Measurements from ENCODE around the gene ACAA1.
"Not testable (repeated sequence)": the region's sequence is repeated elsewhere in the genome, so short reads cannot be mapped to it uniquely, and the experiment has no call there.

ACAA1 gene

DNA sequence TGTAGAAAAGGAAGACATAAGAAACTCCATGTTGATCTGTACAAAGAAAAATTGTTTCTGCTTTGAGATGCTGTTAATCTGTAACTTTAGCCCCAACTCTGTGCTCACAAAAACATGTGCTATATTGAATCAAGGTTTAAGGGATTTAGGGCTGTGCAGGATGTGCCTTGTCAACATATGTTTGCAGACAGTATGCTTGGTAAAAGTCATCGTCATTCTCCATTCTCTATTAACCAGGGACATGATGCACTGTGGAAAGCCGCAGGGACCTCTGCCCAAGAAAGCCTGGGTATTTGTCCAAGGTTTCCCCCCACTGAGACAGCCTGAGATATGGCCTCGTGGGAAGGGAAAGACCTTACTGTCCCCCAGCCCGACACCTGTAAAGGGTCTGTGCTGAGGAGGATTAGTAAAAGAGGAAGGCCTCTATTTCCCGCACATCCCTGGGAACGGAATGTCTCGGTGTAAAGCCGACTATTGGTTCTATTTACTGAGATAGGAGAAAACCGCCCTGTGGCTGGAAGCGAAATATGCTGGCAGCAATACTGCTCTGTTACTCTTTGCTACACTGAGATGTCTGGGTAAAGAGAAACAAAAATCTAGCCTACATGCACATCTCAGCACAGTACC is 2.3 kb downstream of the ACAA1 start:
- H2AFZ ChIP-seq (ENCODE audit: low read length, unreplicated experiment); H3K27me3 ChIP-seq (ENCODE audit: insufficient read depth, low read length); H3K4me3 ChIP-seq (ENCODE audit: low read depth, low read length); H3K27ac ChIP-seq (ENCODE audit: low read depth, low read length): not testable (repeated sequence)
- Histone ChIP-seq H3K79me2 (ENCODE audit: control insufficient read depth, insufficient read depth, low read length, unreplicated experiment) (peaks cover 29% of the 10 kb centered on the region), H3K4me1 (ENCODE audit: control insufficient read depth, insufficient read depth, low read length, unreplicated experiment) (peaks cover 23% of the 10 kb centered on the region), H3K36me3 (ENCODE audit: insufficient read depth, low read length) (peaks cover 12% of the 10 kb centered on the region; the same call in 1 of the 2 replicates)

DNA sequence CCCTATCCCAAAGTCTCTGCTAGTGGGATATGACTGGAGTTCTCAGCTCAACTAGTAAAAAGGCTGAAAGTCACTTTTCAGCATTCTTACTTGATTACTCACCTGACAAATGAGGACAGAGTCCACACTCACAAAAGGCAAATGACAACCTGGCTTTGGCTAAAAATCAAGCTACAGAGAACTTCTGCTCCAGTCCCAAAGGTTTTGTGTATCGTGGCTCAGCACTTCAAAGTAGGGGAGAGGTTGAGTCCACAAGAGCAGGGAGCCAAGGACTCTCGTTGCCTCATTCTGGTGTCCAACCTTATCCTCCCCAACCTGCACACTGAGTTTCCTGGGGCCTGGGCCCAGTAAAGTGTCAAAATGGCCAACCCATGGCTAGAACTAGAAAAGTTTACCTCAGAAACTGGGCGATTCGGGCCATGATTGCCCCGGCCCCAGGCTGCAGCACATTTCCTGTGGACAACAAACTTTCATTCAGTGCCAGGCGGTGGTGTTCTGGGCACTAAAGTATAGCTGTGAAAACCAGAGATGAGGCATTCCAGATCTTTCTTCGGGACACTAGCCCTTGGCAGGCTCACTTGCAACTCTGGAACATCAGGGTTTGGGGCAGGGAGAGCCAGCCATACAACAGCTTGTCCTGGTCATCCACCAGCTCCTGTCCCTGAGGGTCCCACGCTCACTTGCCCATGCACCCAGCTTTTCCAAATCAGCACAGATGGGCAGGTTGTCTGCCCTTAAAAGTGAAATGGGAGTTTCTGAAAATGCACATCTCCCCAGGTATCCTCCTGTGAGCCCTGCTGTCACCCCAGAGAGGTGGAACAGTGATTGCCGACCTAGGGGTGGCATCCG is 3.1 kb downstream of the ACAA1 start:
- Histone ChIP-seq H3K4me1 (ENCODE audit: control insufficient read depth, insufficient read depth, low read length, unreplicated experiment) (peaks cover 21% of the 10 kb centered on the region), H3K27ac (ENCODE audit: low read depth, low read length) (no peak overlapping the region), H3K79me2 (ENCODE audit: control insufficient read depth, insufficient read depth, low read length, unreplicated experiment) (peaks cover 21% of the 10 kb centered on the region), H3K36me3 (ENCODE audit: insufficient read depth, low read length) (peaks cover 16% of the 10 kb centered on the region; the same call in 1 of the 2 replicates), H3K4me3 (ENCODE audit: low read depth, low read length) (no peak overlapping the region), H3K27me3 (ENCODE audit: insufficient read depth, low read length) (no peaks in the 10 kb centered on the region), H2AFZ (ENCODE audit: low read length, unreplicated experiment) (no peak overlapping the region)

DNA sequence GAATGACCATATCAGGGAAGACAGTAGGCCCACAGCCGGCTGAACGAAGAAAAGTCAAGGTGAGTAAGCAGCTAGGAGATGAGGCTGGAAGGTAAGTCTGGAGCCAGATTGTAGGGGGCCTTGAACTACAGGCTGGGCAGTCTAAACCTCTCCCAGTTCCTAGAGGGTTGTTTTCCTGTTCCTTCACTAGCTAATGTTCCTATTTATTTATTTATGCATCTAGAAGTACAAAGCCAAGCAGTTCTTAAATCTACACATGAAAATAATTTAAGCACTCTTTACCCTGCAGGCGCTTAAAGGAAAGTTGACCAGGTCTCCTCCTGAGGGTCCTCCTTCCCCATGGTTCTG is 3.7 kb downstream of the ACAA1 start:
- H3K4me1 ChIP-seq (ENCODE audit: control insufficient read depth, insufficient read depth, low read length, unreplicated experiment), result peaks cover 20% of the 10 kb centered on the region
- H3K27me3 ChIP-seq (ENCODE audit: insufficient read depth, low read length), result no peaks in the 10 kb centered on the region
- no peak overlapping the region for H3K27ac ChIP-seq (ENCODE audit: low read depth, low read length)
- H2AFZ ChIP-seq (ENCODE audit: low read length, unreplicated experiment), result no peak overlapping the region
- peaks cover 19% of the 10 kb centered on the region; the same call in 1 of the 2 replicates for H3K36me3 ChIP-seq (ENCODE audit: insufficient read depth, low read length)
- no peak overlapping the region for H3K4me3 ChIP-seq (ENCODE audit: low read depth, low read length)
- peaks cover 19% of the 10 kb centered on the region for H3K79me2 ChIP-seq (ENCODE audit: control insufficient read depth, insufficient read depth, low read length, unreplicated experiment)

DNA sequence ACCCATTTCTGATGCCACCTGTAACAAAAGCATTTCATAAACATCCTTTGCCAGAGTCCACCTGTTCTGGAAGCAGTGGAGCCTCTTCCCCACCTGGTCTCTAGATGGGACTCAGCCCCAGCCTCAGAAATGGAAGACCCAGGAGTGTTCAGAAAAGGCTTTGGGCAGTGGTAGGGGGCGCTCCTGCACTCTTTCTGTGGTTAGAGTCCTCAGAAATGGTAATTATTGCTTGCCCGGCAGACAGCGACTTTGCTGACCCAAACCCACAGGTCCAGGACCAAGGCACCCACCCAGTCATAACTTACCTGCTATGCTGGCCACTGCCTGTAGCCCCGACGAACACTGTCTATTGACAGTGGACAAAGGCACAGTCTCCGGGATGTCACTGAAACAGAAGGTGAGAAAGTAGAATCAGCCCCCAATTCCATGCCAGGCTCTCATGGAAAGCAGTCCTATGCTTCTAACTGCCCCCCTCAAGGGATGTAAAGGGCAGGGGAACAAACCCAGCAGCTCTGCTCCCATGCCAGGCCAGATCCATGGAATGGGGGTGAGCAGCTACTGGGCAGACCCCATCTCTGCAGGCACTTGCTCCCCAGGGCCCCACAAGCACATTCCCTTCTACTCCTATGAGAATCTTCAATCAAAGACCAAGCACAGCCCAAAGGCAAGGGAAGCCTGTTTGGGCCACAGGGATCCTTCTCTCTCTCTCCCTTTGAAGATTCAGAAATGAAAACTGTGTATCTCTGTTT is 5.1 kb downstream of the ACAA1 start:
- Histone ChIP-seq H2AFZ (ENCODE audit: low read length, unreplicated experiment) (no peak overlapping the region), H3K4me3 (ENCODE audit: low read depth, low read length) (no peak overlapping the region), H3K4me1 (ENCODE audit: control insufficient read depth, insufficient read depth, low read length, unreplicated experiment) (peaks cover 13% of the 10 kb centered on the region), H3K27ac (ENCODE audit: low read depth, low read length) (no peak overlapping the region), H3K36me3 (ENCODE audit: insufficient read depth, low read length) (peaks cover 19% of the 10 kb centered on the region; the same call in 1 of the 2 replicates), H3K79me2 (ENCODE audit: control insufficient read depth, insufficient read depth, low read length, unreplicated experiment) (peaks cover 18% of the 10 kb centered on the region), H3K27me3 (ENCODE audit: insufficient read depth, low read length) (no peaks in the 10 kb centered on the region)

DNA sequence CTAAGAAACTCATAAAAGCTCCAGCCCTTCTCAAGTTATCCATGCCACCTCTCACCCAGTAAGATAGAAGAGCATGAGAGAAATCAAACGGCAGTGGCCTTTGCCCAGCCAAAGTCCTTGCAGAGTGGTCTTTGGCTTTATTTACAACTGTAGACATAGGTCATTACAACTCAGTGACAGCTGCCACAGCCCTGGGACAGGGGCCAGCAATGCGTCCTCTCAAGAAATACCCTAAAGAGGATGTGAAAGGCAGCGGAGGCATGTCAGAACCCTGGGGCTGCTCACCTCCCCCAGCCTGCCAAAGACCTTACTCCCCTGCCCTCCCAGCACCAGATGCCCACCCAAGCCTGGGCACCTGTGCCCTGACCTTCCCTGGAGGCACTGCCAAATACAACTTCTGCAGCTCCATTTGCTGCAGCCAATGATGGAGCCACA is 6.3 kb downstream of the ACAA1 start:
- no peak overlapping the region for H3K4me3 ChIP-seq (ENCODE audit: low read depth, low read length)
- H3K27ac ChIP-seq (ENCODE audit: low read depth, low read length), result no peak overlapping the region
- H3K79me2 ChIP-seq (ENCODE audit: control insufficient read depth, insufficient read depth, low read length, unreplicated experiment), result peaks cover 7% of the 10 kb centered on the region
- H2AFZ ChIP-seq (ENCODE audit: low read length, unreplicated experiment), result no peak overlapping the region
- peaks cover 19% of the 10 kb centered on the region; the same call in 1 of the 2 replicates for H3K36me3 ChIP-seq (ENCODE audit: insufficient read depth, low read length)
- H3K27me3 ChIP-seq (ENCODE audit: insufficient read depth, low read length), result no peaks in the 10 kb centered on the region
- H3K4me1 ChIP-seq (ENCODE audit: control insufficient read depth, insufficient read depth, low read length, unreplicated experiment), result peaks cover 13% of the 10 kb centered on the region

DNA sequence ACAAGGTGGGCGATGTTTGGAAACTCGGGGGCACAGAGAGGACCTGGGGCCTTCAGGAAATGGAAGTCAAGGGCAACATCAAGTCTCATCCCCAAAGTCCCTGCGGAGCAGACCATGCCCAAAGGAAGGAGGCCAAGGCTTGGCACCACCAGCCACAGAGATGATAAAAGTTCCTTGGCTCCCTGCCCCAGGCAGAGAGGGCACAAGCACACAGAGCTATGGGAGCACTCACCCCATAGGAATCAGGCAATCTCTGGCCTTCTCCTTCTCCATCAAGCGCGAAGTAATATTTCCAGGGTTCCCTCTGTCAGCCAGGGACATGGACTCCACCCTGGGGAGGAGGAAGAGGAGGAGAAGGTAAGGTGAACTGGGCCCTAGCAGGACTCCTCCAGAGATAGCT is 7.9 kb downstream of the ACAA1 start:
- Histone ChIP-seq H3K27ac (ENCODE audit: low read depth, low read length) (no peak overlapping the region), H3K27me3 (ENCODE audit: insufficient read depth, low read length) (no peaks in the 10 kb centered on the region), H3K36me3 (ENCODE audit: insufficient read depth, low read length) (peaks cover 15% of the 10 kb centered on the region; the same call in 1 of the 2 replicates), H2AFZ (ENCODE audit: low read length, unreplicated experiment) (no peak overlapping the region), H3K4me3 (ENCODE audit: low read depth, low read length) (no peak overlapping the region), H3K79me2 (ENCODE audit: control insufficient read depth, insufficient read depth, low read length, unreplicated experiment) (peaks cover 3% of the 10 kb centered on the region), H3K4me1 (ENCODE audit: control insufficient read depth, insufficient read depth, low read length, unreplicated experiment) (peaks cover 11% of the 10 kb centered on the region)

DNA sequence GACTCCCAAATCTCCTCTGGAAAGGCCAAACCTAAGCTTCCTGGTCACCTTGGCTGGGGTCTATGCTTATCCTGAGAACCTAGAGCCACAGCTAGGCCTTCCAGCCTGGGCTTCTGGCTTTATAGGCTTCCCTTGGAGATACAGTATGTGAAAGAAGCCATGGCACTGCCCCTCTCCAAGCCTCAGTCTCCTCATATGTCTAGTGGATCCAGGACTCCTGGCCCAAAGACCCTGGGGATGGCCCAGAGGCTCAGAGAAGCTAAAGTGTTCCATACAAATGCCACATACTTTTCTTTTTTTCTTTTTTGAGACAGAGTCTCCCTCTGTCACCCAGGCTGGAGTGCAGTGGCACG is 8.6 kb downstream of the ACAA1 start:
- H3K27ac ChIP-seq (ENCODE audit: low read depth, low read length), result no peak overlapping the region
- H3K4me3 ChIP-seq (ENCODE audit: low read depth, low read length), result no peak overlapping the region
- no peak overlapping the region for H2AFZ ChIP-seq (ENCODE audit: low read length, unreplicated experiment)
- peaks cover 4% of the 10 kb centered on the region for H3K4me1 ChIP-seq (ENCODE audit: control insufficient read depth, insufficient read depth, low read length, unreplicated experiment)
- H3K27me3 ChIP-seq (ENCODE audit: insufficient read depth, low read length), result no peaks in the 10 kb centered on the region
- peaks cover 15% of the 10 kb centered on the region; the same call in 1 of the 2 replicates for H3K36me3 ChIP-seq (ENCODE audit: insufficient read depth, low read length)
- H3K79me2 ChIP-seq (ENCODE audit: control insufficient read depth, insufficient read depth, low read length, unreplicated experiment), result peaks cover 3% of the 10 kb centered on the region

DNA sequence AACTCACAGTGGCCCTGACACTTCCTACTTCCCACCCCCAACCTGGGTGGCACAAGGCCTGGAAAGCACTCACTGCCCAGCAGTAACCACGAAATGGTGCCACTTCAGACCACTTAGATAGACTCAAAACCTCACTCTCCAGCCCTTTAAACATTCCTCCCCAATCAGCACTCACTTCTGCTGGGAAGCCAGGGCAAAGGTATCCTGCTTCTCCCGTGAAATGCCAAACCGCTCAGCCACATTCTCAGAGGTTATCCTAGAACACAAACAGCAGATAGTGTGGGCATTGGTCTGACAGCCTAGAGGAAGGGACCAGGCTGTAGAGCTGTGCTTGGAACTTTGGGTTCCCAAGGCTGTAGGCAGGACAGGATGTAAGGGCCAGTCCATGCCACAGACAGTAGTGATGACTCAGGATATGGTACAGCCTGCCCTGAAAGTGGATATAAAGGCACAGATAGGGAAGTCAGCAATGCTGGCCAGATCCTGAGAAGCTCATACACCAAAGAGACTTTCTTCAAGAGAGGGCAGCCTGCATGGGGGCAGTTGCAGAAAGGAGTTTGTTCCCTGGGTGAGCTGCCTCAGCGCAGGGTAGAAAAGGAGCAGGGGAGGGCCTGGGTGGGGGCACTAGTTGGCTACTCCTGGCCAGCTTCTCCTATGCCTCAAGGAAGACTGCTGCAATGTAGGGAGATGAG is 9.2 kb downstream of the ACAA1 start:
- H3K79me2 ChIP-seq (ENCODE audit: control insufficient read depth, insufficient read depth, low read length, unreplicated experiment), result peaks cover 3% of the 10 kb centered on the region
- no peak overlapping the region for H3K27ac ChIP-seq (ENCODE audit: low read depth, low read length)
- no peak overlapping the region for H3K4me3 ChIP-seq (ENCODE audit: low read depth, low read length)
- H2AFZ ChIP-seq (ENCODE audit: low read length, unreplicated experiment), result no peak overlapping the region
- H3K4me1 ChIP-seq (ENCODE audit: control insufficient read depth, insufficient read depth, low read length, unreplicated experiment), result no peaks in the 10 kb centered on the region
- peaks cover 15% of the 10 kb centered on the region; the same call in 1 of the 2 replicates for H3K36me3 ChIP-seq (ENCODE audit: insufficient read depth, low read length)
- no peaks in the 10 kb centered on the region for H3K27me3 ChIP-seq (ENCODE audit: insufficient read depth, low read length)

DNA sequence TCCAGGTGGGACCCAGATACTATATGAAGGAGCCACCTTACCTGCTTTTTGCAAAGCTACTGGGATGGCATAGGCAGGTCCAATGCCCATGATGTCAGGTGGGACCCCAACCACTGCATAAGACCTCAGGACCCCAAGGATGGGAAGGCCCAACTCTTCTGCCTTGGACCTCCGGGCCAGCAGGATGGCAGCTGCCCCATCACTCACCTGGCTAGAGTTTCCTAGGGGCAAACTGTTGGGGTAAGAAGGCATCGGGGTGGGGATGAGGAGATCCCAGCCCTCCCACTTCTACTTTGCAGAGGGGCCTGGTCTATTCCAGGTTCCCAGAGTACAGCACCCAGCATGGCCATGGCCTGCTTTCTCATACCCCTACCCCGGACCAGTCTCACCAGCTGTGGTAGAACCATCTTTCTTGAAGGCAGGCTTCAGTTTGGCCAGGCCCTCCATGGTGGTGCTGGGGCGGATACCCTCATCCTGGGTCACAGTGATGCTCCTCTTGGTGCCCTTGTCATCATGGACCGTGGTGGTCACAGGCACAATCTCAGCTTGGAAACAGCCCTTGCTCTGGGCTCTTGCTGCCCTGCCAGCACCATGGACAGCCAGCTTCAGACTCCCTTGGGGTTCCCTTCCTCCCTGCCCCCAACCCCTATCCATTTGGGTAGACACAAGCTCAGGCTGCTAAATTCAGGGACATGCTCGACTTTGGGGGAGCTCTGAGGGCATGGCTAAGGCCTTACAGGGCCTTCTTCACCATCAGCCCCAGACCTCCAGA is 10.6 kb downstream of the ACAA1 start:
- Histone ChIP-seq H3K36me3 (ENCODE audit: insufficient read depth, low read length) (peaks cover 17% of the 10 kb centered on the region; the same call in 1 of the 2 replicates), H3K79me2 (ENCODE audit: control insufficient read depth, insufficient read depth, low read length, unreplicated experiment) (peaks cover 3% of the 10 kb centered on the region), H3K4me1 (ENCODE audit: control insufficient read depth, insufficient read depth, low read length, unreplicated experiment) (no peaks in the 10 kb centered on the region), H3K4me3 (ENCODE audit: low read depth, low read length) (no peak overlapping the region), H2AFZ (ENCODE audit: low read length, unreplicated experiment) (no peak overlapping the region), H3K27ac (ENCODE audit: low read depth, low read length) (no peak overlapping the region), H3K27me3 (ENCODE audit: insufficient read depth, low read length) (no peaks in the 10 kb centered on the region)
